HG03558 (cell line): ENCODE data around the gene COG2.
"Not testable (repeated sequence)": the region's sequence is repeated elsewhere in the genome, so short reads cannot be mapped to it uniquely, and the experiment has no call there.

Experiments used
- ATAC-seq: cut with Tn5 transposase; IDR thresholded peaks from one replicate; pipeline ENCODE4 v1.9.1; 2021; ENCODE audit warnings: moderate number of reproducible peaks; ENCODE audit not compliant: unreplicated experiment; ENCODE audit errors: extremely low read depth

COG2 gene

GRCh38 chr1:230624097-230624713 lies 18.1 kb upstream of the COG2 start:
- no peak for ATAC-seq

GRCh38 chr1:230626232-230626631 lies 16.0 kb upstream of the COG2 start:
- no peak for ATAC-seq

- ATAC-seq, result no peak
Observed at GRCh38 chr1:230627767-230628166, 14.5 kb upstream of the COG2 start.

- ATAC-seq, result no peak
Observed at GRCh38 chr1:230629511-230629910, 12.8 kb upstream of the COG2 start.

- ATAC-seq, result no peak
Observed at GRCh38 chr1:230631477-230631876, 10.8 kb upstream of the COG2 start.

- no peak for ATAC-seq
Observed at GRCh38 chr1:230632273-230632873, 9.9 kb upstream of the COG2 start.

GRCh38 chr1:230633469-230633868 lies 8.8 kb upstream of the COG2 start:
- no peak for ATAC-seq

GRCh38 chr1:230634384-230634783 lies 7.9 kb upstream of the COG2 start:
- no peak for ATAC-seq

- no peak for ATAC-seq
Observed at GRCh38 chr1:230636575-230637148, 5.6 kb upstream of the COG2 start.

- ATAC-seq, result no peak
Observed at GRCh38 chr1:230639714-230640209, 2.5 kb upstream of the COG2 start.

- no peak for ATAC-seq
Observed at GRCh38 chr1:230641346-230641745, 935 bp upstream of the COG2 start.

GRCh38 chr1:230641900-230642262 lies 400 bp upstream of the COG2 start:
- peak; percentile 1 for ATAC-seq

- ATAC-seq, result no peak
Observed at GRCh38 chr1:230643908-230644307, 1.6 kb downstream of the COG2 start.

- ATAC-seq, result no peak
Observed at GRCh38 chr1:230646710-230647302, 4.5 kb downstream of the COG2 start.

- ATAC-seq, result no peak
Observed at GRCh38 chr1:230647321-230647720, 5.0 kb downstream of the COG2 start.

- ATAC-seq, result no peak
Observed at GRCh38 chr1:230648114-230648513, 5.8 kb downstream of the COG2 start.

- no peak for ATAC-seq
Observed at GRCh38 chr1:230650300-230650699, 8.0 kb downstream of the COG2 start.

- no peak for ATAC-seq
Observed at GRCh38 chr1:230651235-230651634, 9.0 kb downstream of the COG2 start.

GRCh38 chr1:230656719-230657118 lies 14.4 kb downstream of the COG2 start:
- ATAC-seq, result not testable (repeated sequence)

- ATAC-seq, result not testable (repeated sequence)
Observed at GRCh38 chr1:230658103-230658502, 15.8 kb downstream of the COG2 start.

- ATAC-seq, result no peak
Observed at GRCh38 chr1:230658691-230659090, 16.4 kb downstream of the COG2 start.
